Fibroblast of lung (primary cell): ENCODE data around the gene LPP. TPM values are rescaled to one million over a fixed set of nuclear protein-coding genes. Genes with fewer than 3 reads are reported as not detected.

Experiments used
- DNase-seq, 2 donors: peaks; one replicate each; pipeline versions ENCODE4 v3.0.0 to v3.0.0-alpha.2; 2010; ENCODE audit warnings: low read depth in 2 of 2
- H2AFZ ChIP-seq: 2 replicates; pipeline ENCODE4 v1.5.1; 2012; ENCODE audit warnings: low read length, control low read depth, inconsistent platforms
- H3K27ac ChIP-seq: 2 replicates; pipeline ENCODE4 v1.5.1; 2011; ENCODE audit warnings: low read length, control low read depth; ENCODE audit not compliant: insufficient read depth
- H3K27me3 ChIP-seq: 2 replicates; pipeline ENCODE4 v1.5.1; 2011; ENCODE audit warnings: mild to moderate bottlenecking, low read length; ENCODE audit not compliant: control insufficient read depth, insufficient read depth
- H3K36me3 ChIP-seq: 2 replicates; pipeline ENCODE4 v1.5.1; 2011; ENCODE audit warnings: low read length; ENCODE audit not compliant: control insufficient read depth, insufficient read depth
- H3K4me1 ChIP-seq: 2 replicates; pipeline ENCODE4 v1.5.1; 2011; ENCODE audit warnings: low read length; ENCODE audit not compliant: control insufficient read depth, insufficient read depth; ENCODE audit errors: extremely low read depth
- H3K4me2 ChIP-seq: 2 replicates; pipeline ENCODE4 v1.5.1; 2011; ENCODE audit warnings: low read length, control low read depth; ENCODE audit not compliant: insufficient read depth; ENCODE audit errors: extremely low read depth
- H3K4me3 ChIP-seq, 4 experiments: fragments of 200-600 bp in 1 of 4; sonication (generic) in 1 of 4; replicated peaks in 1 of 4; 2 replicates each; pipeline ENCODE4 v1.5.1; 2011 to 2016; ENCODE audit warnings: low read length in 4 of 4, low read depth in 3 of 4, mild to moderate bottlenecking in 3 of 4, control low read depth in 2 of 4, inconsistent platforms in 1 of 4, mixed read lengths in 1 of 4; ENCODE audit not compliant: insufficient read depth in 1 of 4; ENCODE audit errors: control extremely low read depth in 1 of 4
- H3K79me2 ChIP-seq: 2 replicates; pipeline ENCODE4 v1.5.1; 2012; ENCODE audit warnings: mild to moderate bottlenecking, low read length, inconsistent platforms; ENCODE audit not compliant: control insufficient read depth, insufficient read depth
- H3K9ac ChIP-seq: 2 replicates; pipeline ENCODE4 v1.5.1; 2011; ENCODE audit warnings: mild to moderate bottlenecking, low read length, control low read depth; ENCODE audit not compliant: insufficient read depth
- H3K9me3 ChIP-seq: 2 replicates; pipeline ENCODE4 v1.5.1; 2012; ENCODE audit warnings: low read depth, low read length; ENCODE audit not compliant: control insufficient read depth, insufficient read depth
- H4K20me1 ChIP-seq: 2 replicates; pipeline ENCODE4 v1.5.1; 2011; ENCODE audit warnings: low read length; ENCODE audit not compliant: control insufficient read depth, insufficient read depth; ENCODE audit errors: extremely low read depth
- EZH2 ChIP-seq: IDR thresholded peaks from 2 replicates; pipeline ENCODE4 v1.5.1; 2012; ENCODE audit warnings: low read length, control low read depth, mild to moderate bottlenecking; ENCODE audit errors: missing control alignments
- polyA plus RNA-seq, 2 donors: library from polyadenylated mRNA; depleted of rRNA in 1 of 2; stranded (reverse) in 1 of 2; unstranded in 1 of 2; fragments of >200 nt; gene quantifications; 2 replicates each; pipeline ENCODE4 v1.2.1, GENCODE V29; 2011 to 2012; ENCODE audit warnings: missing spikeins in 1 of 2
- total RNA-seq: library from RNA; depleted of rRNA; stranded (reverse); fragments of >200 nt; gene quantifications from 2 replicates; pipeline ENCODE4 v1.2.1, GENCODE V29; 2014
- TF ChIP-seq, protein P1 (sequence below), 2 donors: IDR thresholded peaks in 1 of 2; conservative IDR thresholded peaks in 1 of 2; 1 replicate in 1 of 2; 2 replicates in 1 of 2; pipeline ENCODE4 v1.5.1; 2011 to 2012; ENCODE audit warnings: low read length in 2 of 2, control low read depth in 1 of 2, inconsistent platforms in 1 of 2, low read depth in 1 of 2, mild to moderate bottlenecking in 1 of 2

LPP gene
- total and polyA plus RNA-seq, 2 donors (not counting 1 experiment from before 2014, with no cell fraction given) = 69.0 to 124 TPM

- no peak overlapping the region for H3K9ac ChIP-seq
- no peaks in the 10 kb centered on the region for H3K9me3 ChIP-seq
- H3K27me3 ChIP-seq = no peaks in the 10 kb centered on the region
- H3K4me2 ChIP-seq = no peak overlapping the region
- H3K27ac ChIP-seq = no peak overlapping the region
- no peak overlapping the region for H2AFZ ChIP-seq
- peak in 1 of 2 donors; percentile 19 for DNase-seq
- H3K4me1 ChIP-seq = no peaks in the 10 kb centered on the region
- TF ChIP-seq, protein P1, sequence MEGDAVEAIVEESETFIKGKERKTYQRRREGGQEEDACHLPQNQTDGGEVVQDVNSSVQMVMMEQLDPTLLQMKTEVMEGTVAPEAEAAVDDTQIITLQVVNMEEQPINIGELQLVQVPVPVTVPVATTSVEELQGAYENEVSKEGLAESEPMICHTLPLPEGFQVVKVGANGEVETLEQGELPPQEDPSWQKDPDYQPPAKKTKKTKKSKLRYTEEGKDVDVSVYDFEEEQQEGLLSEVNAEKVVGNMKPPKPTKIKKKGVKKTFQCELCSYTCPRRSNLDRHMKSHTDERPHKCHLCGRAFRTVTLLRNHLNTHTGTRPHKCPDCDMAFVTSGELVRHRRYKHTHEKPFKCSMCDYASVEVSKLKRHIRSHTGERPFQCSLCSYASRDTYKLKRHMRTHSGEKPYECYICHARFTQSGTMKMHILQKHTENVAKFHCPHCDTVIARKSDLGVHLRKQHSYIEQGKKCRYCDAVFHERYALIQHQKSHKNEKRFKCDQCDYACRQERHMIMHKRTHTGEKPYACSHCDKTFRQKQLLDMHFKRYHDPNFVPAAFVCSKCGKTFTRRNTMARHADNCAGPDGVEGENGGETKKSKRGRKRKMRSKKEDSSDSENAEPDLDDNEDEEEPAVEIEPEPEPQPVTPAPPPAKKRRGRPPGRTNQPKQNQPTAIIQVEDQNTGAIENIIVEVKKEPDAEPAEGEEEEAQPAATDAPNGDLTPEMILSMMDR (conservative IDR thresholded peaks at IDR 0.05 in 1 of 2, IDR thresholded peaks at IDR 0.05 in 1 of 2; ENCODE audit: low read depth in 1 of 2, low read length in 2 of 2) = peak; percentile 15 to 28
- TF ChIP-seq EZH2 = no peak
- H3K36me3 ChIP-seq = no peaks in the 10 kb centered on the region
- no peak overlapping the region for H3K4me3 ChIP-seq
- H3K79me2 ChIP-seq = peaks cover 1% of the 10 kb centered on the region
- no peaks in the 10 kb centered on the region for H4K20me1 ChIP-seq
Observed at GRCh38 chr3:188664795-188665194, 510.8 kb downstream of the LPP start.

DNA sequence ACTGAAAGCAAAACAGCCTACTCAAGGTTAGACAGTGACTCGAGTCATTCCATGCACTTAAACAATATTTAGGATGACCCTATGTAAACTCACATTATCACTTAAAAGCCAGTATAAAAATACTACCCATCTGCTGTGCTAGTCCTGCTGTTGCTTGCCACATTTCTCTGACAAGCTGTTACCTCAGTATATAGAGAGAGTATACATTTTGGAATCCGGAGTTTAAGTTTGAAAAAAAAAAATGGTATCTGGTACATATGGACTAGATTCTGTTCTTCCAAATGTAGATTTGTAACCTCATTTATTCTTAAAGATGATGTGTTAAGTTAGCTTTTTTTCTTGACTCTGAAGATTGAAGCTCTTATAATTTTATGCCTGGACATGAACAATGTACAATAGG is 514.0 kb downstream of the LPP start:
- no peak overlapping the region for H3K4me3 ChIP-seq
- no peaks in the 10 kb centered on the region for H3K36me3 ChIP-seq
- H3K27me3 ChIP-seq = no peaks in the 10 kb centered on the region
- no peaks in the 10 kb centered on the region for H3K9me3 ChIP-seq
- H3K79me2 ChIP-seq = peaks cover 1% of the 10 kb centered on the region
- H3K9ac ChIP-seq = no peak overlapping the region
- no peaks in the 10 kb centered on the region for H4K20me1 ChIP-seq
- H2AFZ ChIP-seq = no peak overlapping the region
- no peak overlapping the region for H3K4me2 ChIP-seq
- H3K4me1 ChIP-seq = no peaks in the 10 kb centered on the region
- DNase-seq = no peak
- no peak overlapping the region for H3K27ac ChIP-seq
- TF ChIP-seq EZH2 = no peak
- TF ChIP-seq, protein P1 (conservative IDR thresholded peaks at IDR 0.05 in 1 of 2, IDR thresholded peaks at IDR 0.05 in 1 of 2; ENCODE audit: low read depth in 1 of 2, low read length in 2 of 2) = no peak

- no peaks in the 10 kb centered on the region for H4K20me1 ChIP-seq
- TF ChIP-seq, protein P1 (conservative IDR thresholded peaks at IDR 0.05 in 1 of 2, IDR thresholded peaks at IDR 0.05 in 1 of 2; ENCODE audit: low read depth in 1 of 2, low read length in 2 of 2) = no peak
- no peak for TF ChIP-seq EZH2
- no peaks in the 10 kb centered on the region for H3K9me3 ChIP-seq
- H3K27me3 ChIP-seq = no peaks in the 10 kb centered on the region
- H3K4me3 ChIP-seq = no peak overlapping the region
- H3K4me2 ChIP-seq = no peak overlapping the region
- H3K9ac ChIP-seq = no peak overlapping the region
- H3K4me1 ChIP-seq = peaks cover 3% of the 10 kb centered on the region
- H3K36me3 ChIP-seq = no peaks in the 10 kb centered on the region
- no peak overlapping the region for H3K27ac ChIP-seq
- H2AFZ ChIP-seq = no peak overlapping the region
- no peak for DNase-seq
- H3K79me2 ChIP-seq = no peaks in the 10 kb centered on the region
Observed at GRCh38 chr3:188670446-188670845, 516.5 kb downstream of the LPP start.
